GM21381 (cell line): ENCODE measurements around the gene WIPF3.
"Not testable (repeated sequence)": the region's sequence is repeated elsewhere in the genome, so short reads cannot be mapped to it uniquely, and the experiment has no call there.

Experiments
- ATAC-seq: cut with Tn5 transposase; IDR thresholded peaks from one replicate; pipeline ENCODE4 v1.9.1; 2021; ENCODE audit warnings: mild to moderate bottlenecking, moderate library complexity; ENCODE audit not compliant: unreplicated experiment

The WIPF3 gene

DNA sequence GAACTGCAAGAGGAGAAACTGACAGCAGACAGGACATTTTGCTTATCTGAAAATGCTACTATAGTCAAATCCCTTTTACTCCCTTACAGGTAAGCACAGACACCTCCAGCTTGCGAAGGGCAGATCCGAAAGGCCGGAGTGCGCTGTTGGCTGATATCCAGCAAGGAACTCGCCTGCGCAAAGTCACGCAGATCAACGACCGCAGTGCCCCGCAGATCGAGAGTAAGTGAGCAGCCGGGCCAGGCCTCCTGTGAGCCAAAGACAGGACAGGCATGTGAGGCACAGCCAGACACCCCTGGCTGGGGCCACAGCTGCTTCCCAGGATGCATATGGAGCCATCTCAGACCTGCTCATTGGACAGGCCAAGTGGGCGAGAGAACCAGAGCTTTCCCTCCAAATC, 69.4 kb downstream of the WIPF3 start:
- ATAC-seq: no peak

DNA sequence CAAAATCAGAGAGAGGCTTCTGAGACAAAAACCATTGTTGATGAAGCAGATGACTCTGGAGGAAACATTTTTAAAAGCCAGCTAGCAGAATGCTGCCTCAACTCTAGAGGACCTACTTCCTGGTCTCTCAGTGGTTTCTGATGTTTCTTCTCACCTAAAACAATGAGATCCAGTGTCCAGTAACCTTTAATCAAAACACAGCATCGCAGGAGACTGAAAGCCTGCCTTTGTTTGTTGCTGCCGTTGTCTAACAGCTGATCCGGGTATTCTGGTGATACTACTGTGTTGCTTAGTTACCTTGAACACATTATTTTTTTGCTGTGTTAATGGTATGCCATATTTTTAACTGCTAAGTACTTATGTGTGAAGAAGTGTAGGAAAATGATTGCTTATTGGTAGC, 70.9 kb downstream of the WIPF3 start:
- ATAC-seq: no peak

DNA sequence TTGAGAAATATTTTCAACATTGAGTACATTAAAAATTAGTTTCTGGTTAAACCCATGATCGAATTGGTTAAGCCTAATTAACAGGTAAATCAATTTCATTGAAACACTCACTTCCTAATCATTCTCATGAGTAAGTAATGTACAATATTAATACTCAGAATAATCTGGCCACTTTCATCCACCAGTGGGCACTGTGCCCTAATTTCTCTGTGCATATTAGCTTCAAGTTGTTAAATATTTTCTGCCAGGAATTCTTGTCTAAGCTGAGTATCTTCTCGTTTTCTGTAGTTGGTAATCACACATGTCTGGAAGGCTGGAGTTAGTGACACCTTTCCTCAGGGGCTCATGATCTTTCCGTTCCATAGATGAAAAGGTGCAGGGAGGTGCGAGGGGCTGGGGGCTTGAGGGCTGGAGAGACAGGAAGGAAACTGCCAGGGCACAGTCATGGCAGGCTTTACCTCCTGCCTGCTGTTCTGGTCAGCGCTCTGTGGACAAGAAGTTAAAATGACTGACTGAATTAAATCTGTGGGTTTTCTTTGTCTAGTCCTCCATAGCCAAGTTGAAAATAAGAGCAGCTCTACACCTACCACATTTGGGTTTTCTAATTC, 71.9 kb downstream of the WIPF3 start:
- no peak for ATAC-seq

DNA sequence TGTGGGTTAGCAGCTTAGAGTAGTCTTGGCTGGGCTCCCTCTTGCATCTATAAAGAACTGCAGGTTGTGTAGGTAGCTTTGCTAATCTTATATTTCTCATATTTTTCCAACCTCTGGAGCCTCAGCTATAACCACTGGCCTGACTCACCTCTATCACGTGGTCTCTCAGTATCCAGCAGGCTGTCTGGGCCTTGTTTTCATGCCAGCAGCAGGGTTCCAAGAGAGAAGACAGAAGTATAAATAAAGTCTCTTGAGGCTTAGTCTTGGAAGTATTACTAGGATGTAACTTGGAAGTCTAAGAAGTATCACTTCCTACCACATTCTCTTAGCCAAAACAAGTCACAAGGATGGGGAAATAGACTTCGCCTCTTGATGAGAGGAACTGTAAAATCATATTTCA, 73.3 kb downstream of the WIPF3 start:
- ATAC-seq: no peak

DNA sequence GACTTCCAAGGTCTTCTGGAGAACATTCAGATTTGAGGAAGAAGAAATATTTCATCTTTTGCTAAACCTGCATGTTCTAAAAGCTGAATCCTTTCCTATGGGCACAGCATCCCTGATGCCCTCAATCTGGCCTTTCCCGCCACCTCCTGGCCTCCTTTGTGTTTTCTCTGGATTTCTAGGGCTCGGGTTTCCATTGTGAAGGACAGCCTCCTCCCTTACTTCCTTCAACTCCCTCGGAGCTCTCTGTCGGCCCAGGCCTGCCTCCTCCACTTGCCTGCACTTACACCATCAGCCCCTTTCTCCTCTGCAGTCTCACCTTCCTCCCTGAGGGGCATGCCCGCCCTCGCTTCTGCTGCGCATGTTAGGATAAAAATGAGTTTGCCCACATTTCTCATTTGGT, 75.4 kb downstream of the WIPF3 start:
- no peak for ATAC-seq

DNA sequence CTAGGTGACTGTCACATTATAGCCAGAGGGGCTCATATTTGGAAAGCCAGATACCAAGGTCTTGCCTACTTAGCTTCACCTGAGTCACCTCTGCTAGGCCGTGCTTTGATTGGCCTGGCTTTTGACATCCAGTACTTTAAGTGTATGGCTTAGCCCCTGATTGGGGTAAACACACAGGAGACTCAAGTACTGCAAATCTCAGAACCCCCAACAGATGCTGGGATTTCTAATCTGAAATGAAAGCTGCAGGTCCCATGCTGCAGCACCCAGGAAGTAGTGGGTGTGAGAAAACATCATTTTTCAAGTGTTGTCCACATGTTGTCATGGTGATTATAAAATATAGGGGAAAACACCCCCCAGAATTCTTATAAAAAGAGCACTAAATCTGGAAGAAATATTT, 76.2 kb downstream of the WIPF3 start:
- ATAC-seq: no peak

DNA sequence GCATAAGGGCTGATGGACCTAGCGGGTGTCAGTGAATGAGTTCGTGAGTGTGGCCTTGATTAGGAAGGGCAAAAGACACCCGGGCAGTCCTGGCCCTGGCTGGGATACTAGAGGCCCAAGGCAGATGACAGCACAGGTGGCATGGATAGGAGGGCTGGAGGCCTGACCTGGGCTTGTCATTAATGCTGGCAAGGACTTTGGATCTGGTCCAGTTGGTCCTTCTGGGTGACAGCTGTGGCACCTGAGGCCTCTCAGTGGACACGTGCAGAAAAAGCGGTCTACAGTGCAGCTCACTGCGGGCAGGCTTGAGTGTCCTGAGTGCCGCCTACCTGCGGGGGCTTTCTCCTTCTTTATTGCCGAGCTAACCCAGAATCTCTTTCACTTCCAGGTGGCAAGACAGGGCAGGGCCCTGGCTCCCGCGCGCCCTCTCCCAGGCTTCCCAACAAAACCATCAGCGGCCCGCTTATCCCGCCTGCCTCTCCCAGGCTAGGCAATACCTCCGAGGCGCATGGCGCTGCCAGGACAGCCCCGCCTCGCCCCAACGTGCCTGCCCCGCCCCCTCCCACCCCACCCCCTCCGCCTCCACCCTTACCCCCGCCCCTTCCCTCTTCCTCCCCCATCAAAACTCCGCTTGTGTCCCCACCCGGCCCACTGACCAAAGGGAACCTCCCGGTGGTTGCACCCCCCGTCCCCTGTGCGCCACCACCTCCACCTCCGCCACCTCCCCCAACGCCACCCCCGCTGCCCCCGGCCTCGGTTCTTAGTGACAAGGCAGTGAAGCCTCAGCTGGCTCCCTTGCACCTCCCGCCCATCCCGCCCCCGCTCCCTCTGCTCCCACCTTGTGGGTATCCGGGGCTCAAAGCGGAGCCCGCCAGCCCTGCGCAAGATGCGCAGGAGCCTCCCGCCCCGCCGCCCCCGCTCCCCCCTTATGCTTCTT, 77.4 kb downstream of the WIPF3 start:
- ATAC-seq: no peak

DNA sequence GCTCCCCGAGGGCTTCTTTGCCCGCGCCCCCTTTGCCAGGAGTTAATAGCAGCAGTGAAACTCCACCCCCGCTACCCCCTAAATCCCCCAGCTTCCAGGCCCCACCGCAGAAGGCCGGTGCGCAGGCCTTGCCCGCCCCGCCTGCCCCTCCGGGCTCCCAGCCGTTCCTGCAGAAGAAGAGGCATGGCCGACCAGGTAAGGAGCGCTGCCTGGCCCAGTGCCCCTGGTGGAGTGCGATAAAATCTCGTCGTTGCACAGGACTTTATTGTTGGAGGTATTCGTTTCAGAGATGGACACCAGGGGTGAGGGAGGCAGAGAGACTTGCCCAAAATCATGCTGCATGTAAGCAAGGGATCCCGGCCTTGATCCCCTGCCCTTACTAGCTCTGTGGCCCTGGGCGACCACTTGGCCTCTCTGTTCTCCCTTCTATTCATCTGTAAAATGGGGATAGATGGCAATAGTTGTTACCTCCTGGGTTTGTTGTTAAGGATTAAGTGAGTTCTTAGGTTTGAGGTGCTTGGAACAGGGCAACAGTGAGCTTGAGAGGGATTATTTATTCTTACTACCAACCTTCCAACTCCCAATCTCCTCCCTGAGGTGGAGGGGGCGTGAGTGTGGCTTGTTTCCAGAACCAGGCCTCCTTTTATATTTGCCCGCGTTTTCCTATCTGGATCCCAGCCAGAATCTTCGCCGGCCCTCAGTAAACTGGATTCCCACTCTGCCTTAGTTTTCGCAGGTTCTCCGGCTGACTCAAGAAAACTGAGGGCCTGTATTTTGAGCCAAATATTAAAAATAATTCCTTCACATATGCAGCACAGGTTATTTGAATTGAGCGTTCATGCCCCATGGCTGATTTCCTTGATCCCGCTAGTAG, 78.3 kb downstream of the WIPF3 start:
- ATAC-seq: no peak

DNA sequence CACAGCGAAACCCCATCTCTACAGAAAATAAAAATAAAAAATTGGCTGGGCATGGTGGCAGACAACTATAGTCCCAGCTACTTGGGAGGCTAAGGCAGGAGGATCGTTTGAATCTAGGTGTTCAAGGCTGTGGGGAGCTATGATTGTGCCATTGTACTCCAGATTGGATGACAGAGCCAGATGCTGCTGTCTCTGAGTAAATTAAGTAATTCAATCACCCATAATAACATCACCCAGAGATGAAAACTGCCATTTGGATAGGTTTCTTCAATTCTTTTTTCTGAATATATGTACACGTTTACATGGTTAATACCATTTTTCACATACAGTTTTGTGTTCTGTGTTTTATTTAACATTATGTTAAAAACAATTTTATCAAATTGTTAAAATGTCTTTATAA, 79.3 kb downstream of the WIPF3 start:
- ATAC-seq: no peak

DNA sequence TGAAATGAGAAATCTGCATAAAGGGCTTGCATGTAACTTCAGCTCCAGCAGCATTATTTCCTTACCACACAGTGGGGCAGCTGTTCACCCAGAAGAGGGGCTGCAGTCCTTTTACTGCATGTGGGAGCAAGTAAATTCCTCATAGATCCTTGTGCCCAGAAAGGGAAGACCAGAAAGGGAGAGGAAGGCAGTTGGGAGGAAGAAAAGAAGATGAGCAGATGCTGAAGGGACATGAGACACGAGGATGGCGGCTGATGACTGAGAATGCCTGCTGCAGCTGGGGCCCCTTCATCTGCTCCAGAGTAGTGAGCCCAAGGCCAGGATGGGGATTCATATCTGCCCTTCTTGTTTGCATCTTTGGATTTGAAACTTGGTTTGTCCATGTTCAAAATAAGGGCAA, 80.5 kb downstream of the WIPF3 start:
- no peak for ATAC-seq

DNA sequence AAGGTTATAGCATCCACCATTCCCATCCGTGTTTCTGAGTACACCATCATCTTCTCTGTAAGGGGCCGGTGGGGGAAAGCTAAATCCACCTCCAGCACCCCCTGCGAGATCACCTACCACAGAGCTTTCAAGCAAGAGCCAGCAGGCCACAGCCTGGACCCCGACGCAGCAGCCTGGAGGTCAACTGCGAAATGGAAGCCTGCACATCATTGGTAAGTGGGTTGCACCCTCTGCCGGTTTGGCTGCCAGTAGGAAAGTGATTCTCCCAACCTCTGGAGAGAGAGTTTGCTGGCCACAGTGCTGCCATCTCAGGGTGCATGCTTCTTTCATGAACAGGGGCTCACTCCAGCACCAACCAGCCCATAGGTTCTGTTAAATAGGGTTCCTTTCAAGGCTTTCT, 81.7 kb downstream of the WIPF3 start:
- ATAC-seq: no peak

DNA sequence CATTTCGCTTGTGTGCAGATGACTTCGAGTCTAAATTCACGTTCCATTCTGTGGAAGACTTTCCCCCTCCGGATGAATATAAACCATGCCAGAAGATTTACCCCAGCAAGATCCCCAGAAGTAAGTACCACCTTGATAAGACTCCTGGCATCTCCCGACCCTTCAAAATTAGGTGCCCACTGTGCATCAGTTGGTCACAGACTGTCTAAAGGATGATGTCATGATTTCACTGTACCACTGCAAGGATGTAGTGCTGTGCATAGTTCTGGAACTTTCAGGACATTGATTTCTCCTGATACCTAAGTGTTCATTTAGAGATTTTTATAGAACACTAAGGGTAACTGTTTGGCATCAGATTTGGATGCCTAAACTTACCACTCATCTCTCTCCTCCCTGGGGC, 83.0 kb downstream of the WIPF3 start:
- ATAC-seq: no peak

DNA sequence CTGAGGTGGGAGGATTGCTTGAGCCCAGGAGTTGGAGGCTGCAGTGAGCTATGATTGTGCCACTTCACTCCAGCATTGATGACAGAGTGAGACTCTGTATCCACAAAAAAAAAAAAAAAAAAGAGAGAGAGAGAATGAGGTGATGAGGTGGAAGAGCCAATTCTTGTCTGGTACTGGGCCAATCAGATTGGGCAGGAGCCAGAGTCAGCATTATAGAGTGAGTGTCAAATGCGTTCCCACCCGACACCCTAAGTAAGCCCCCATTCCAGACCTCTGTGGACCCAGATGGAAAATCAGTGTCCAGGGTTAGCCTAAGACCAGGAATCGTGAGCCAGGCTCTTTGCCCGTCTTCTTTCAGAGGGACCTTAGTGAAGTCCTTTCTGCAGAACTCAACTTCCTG, 83.9 kb downstream of the WIPF3 start:
- no peak for ATAC-seq

DNA sequence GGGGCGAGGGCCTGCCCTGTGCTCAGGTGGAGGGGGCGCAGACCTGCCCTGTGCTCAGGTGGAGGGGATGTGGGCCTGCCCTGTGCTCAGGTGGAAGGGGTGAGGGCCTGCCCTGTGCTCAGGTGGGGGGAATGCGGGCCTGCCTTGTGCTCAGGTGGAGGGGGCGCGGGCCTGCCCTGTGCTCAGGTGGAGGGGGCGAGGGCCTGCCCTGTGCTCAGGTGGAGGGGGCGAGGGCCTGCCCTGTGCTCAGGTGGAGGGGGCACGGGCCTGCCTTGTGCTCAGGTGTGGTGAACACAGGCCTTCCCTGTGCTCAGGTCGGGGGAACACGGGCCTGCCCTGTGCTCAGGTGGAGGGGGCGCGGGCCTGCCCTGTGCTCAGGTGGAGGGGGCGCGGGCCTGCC, 84.5 kb downstream of the WIPF3 start:
- not testable (repeated sequence) for ATAC-seq

DNA sequence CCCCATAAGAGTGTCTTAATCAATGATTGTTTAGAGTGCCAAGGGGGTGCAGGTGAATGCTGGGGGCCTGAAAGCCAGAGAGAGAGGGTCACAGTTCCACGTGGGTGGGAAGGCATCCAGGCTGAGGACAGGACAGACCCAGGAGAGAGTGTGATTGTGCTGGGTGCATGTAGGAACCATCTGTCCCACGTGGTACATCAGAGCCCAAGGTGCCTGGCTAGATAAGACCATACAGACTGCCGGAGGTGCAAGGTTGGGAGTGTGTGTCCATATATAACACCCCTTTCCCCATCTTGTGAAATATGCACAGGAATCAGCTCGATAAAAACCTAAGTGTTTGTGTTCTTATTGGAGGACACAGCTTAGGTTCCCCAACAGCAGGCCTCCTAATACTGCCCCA, 85.5 kb downstream of the WIPF3 start:
- no peak for ATAC-seq

DNA sequence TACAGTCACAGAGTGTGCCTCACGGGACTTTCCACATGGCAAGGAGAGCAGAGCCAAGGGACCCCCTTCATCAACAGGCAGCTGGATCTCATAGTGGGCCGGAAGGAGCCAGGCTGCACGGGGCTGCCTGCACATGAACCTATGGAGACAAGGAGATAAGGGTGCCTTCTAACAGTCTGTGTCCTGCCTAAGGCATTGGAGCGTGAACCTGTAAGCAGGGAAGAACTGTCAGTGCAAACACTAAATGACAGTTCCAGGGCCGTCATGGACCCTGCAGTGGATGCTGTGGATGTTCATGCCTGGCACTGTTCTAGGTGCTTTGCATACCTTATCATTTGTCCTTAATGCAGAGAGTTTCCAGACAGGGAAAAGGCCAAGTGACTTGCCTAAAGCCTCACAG, 85.9 kb downstream of the WIPF3 start:
- ATAC-seq: no peak

DNA sequence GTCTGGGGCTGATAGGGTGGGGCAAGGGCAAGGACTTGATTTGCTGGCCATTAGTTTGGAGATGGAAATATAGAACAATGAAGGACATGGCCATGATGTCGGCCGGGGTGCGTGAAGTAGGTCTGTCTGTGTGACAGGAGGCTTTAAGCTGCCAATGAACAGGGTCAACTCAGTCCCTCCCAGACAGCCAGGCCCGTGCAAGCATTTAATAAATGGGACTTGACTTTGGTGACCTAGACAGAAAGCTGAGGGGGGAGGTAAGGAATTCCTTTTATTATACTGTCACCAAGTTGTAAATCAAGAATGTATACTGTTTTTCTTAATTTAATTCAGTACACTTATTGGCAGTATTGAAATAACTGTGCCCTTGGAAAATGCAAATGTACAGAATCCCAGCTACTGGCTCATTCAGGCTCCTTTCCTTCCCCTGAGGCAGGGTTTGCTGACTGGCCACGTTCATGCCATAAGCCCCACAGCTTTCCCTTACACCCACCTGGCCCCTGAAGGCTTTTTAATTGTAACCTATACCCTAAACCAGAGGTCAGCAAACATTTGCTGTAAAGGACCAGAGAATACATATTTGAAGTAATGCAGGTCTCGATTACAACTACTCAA, 87.2 kb downstream of the WIPF3 start:
- ATAC-seq: no peak

DNA sequence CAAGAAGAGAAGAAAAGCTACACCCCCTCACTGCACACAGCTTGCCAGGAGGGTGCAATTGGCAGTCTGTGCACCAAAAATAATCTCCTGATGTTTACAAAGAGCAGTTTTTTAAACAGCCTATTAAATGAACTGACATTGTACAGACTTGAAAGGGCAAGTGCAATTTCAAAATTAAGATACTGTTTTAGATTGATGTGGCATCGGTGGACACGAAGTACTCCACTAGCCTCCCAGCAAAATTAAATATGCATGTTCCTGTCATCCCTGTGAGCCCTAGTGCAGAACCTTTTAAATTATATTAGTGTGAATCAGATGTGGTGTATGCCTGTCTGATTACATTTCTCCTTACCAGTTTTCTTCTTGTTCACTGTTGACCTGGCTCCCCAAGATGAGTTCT, 87.9 kb downstream of the WIPF3 start:
- ATAC-seq: no peak

DNA sequence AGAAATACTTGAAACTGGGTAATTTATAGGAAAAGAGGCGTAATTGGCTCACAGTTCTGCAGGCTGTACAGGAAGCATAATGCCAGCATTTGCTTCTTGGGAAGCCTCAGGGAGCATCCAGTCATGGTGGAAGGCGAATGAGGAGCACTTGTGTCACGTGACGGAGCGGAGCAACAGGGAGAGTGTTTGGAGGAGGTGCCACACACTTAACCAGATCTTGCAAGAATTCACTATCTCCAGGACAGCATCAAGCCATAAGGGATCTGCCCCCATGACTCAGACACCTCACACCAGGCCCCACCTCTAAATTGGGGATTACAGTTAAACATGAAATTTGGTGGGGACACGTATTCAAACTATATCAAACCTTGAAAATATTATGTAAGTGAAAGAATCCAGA, 89.3 kb downstream of the WIPF3 start:
- ATAC-seq: no peak

DNA sequence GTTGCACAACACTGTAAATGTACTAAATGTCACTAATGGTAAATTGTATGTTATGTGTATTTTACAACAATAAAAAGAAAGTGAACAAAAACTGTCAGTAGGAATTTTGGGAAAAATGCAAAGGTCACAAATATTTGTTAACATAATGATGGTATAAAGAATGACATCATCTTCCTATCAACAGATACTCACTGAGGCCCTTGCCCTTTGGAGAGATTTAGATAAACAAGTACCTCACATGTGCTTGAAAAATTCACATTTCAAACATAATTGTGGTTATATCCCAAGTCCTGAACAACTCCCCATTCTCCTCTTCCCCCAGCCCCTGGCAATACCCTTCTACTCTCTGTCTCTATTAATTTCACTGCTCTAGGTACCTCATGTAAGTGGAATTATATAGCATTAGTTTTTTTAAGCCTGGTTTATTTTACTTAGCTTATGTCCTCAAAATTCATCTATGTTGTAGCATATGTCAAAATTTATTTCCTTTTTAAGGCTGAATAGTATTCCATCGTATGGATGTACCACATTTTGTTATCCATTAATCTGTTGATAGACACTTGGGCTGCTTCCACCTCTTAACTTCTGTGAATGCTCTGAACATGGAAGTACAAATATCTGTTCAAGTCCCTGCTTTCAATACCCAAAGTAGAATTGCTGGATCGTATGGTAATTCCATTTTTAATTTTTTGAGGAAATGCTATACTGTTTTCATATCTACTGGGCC, 90.5 kb downstream of the WIPF3 start:
- ATAC-seq: no peak

DNA sequence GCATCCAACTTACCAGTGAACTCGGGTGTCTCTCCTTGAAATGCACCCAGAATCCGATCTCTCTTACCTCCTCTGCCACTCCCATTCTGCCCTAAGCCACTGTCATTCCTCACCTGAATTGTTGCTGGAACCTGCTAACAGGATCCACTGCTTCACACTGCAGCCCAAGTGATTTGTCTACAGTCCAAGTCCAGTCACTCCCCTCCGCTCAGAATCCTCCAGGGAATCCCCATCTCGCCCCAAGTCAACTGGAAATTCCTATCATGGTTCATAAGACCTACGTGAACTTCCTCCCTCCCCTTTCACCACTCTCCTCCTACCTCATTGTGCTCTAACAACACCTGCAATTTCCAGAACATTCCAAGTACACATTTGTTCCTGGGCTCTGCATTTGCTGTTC, 92.0 kb downstream of the WIPF3 start:
- no peak for ATAC-seq
